Sigmoid colon (tissue), 7 donors: ENCODE data around the gene GPHA2. TPM values are rescaled to one million over a fixed set of nuclear protein-coding genes. Genes with fewer than 3 reads are reported as not detected.

Experiments used
- DNase-seq: peaks from one replicate; pipeline ENCODE4 v3.0.0-alpha.2; 2019
- H3K27ac ChIP-seq, 4 donors: fragments of 200-600 bp; sonication (generic); one replicate each; pipeline ENCODE4 v1.5.1; 2016 to 2019; ENCODE audit warnings: mild to moderate bottlenecking in 1 of 4
- H3K27me3 ChIP-seq, 3 donors: fragments of 200-600 bp; sonication (generic); one replicate each; pipeline ENCODE4 v1.5.1; 2019; ENCODE audit warnings: mild to moderate bottlenecking in 1 of 3
- H3K36me3 ChIP-seq, 4 donors: fragments of 200-600 bp; sonication (generic); one replicate each; pipeline ENCODE4 v1.5.1; 2016 to 2019
- H3K4me1 ChIP-seq, 4 donors: fragments of 200-600 bp; sonication (generic); one replicate each; pipeline ENCODE4 v1.5.1; 2017 to 2019
- H3K4me3 ChIP-seq, 4 donors: fragments of 200-600 bp; sonication (generic); one replicate each; pipeline ENCODE4 v1.5.1; 2017 to 2019; ENCODE audit warnings: mild to moderate bottlenecking in 2 of 4, moderate library complexity in 1 of 4
- H3K9me3 ChIP-seq, 4 donors: fragments of 200-600 bp in 3 of 4; sonication (generic) in 3 of 4; one replicate each; pipeline versions ENCODE4 v1.5.1 to v1.6.1; 2013 to 2019
- CTCF ChIP-seq, 4 experiments: fragments of 450-650 bp in 3 of 4; fragments of 200-600 bp in 1 of 4; IDR thresholded peaks; one replicate each; pipeline ENCODE4 v1.5.1; 2016 to 2019; ENCODE audit warnings: antibody characterized with exemption in 4 of 4, mild to moderate bottlenecking in 3 of 4, moderate library complexity in 2 of 4
- EP300 ChIP-seq, 4 donors: sonication (generic); formaldehyde crosslinking; IDR thresholded peaks; one replicate each; pipeline ENCODE4 v1.6.1; 2017; ENCODE audit warnings: antibody characterized with exemption in 4 of 4
- POLR2A ChIP-seq, 2 donors: fragments of 450-650 bp; IDR thresholded peaks; one replicate each; pipeline ENCODE4 v1.6.1; 2016; ENCODE audit warnings: antibody characterized with exemption in 2 of 2, mild to moderate bottlenecking in 2 of 2, moderate library complexity in 2 of 2
- POLR2AphosphoS5 ChIP-seq, 4 donors: sonication (generic); formaldehyde crosslinking; IDR thresholded peaks; one replicate each; pipeline ENCODE4 v1.6.1; 2017; ENCODE audit warnings: antibody characterized with exemption in 4 of 4
- WGBS, 2 donors: extraction: QIAGEN DNeasy Blood & Tissue Kit; methylation state at CpG; one replicate each; pipeline ENCODE4 v1.1.7; 2013; 5-methylcytosine and 5-hydroxymethylcytosine counted together
- intact Hi-C: fragments of 100-400 bp; cut with DNase I; formaldehyde crosslinking; loops from one replicate; pipeline ENCODE4 v1.15.1; 2023
- polyA plus RNA-seq, 3 donors: library from polyadenylated mRNA; stranded (reverse); fragments of 200-250 nt; gene quantifications; one replicate each; pipeline ENCODE4 v1.2.3, GENCODE V29; 2013
- total RNA-seq, 4 donors: library from RNA; depleted of rRNA; stranded (reverse); fragments of >200 nt; gene quantifications; one replicate each; pipeline ENCODE4 v1.1.0, GENCODE V29; 2016
- donor health status: healthy with polysubstance abuse.
- donor health status: Bipolar disorder and iron deficiency.
- donor health status: healthy.

GPHA2 gene
- total and polyA plus RNA-seq, 7 donors: 0.47 to 2.9 TPM; not detected in 5

GRCh38 chr11:64909653-64910343, 25.9 kb downstream of the GPHA2 start:
- no peak for DNase-seq
- Histone ChIP-seq H3K27me3 (no peaks in the 10 kb centered on the region), H3K9me3 (no peaks in the 10 kb centered on the region), H3K4me3 (no peak overlapping the region), H3K27ac (no peak overlapping the region), H3K36me3 (peaks cover 67 to 98% (median 88%) of the 10 kb centered on the region in 4 donors), H3K4me1 (peaks cover 0 to 2% (median 0%) of the 10 kb centered on the region in 4 donors)
- intact Hi-C loops: no loop called here
- no peak for TF ChIP-seq CTCF (IDR thresholded peaks at IDR 0.05)
- no peak for TF ChIP-seq EP300 (IDR thresholded peaks at IDR 0.05)
- no peak for TF ChIP-seq POLR2A (IDR thresholded peaks at IDR 0.05)
- TF ChIP-seq POLR2AphosphoS5 (IDR thresholded peaks at IDR 0.05): no peak
- WGBS, 2 donors: 91 to 93% methylated on average over 39 of the region's 39 CpGs

- H3K36me3 ChIP-seq: peaks cover 67 to 97% (median 83%) of the 10 kb centered on the region in 4 donors
- no peak for DNase-seq
Measured at GRCh38 chr11:64908766-64909165, 26.9 kb downstream of the GPHA2 start.

GRCh38 chr11:64906314-64906635, 29.4 kb downstream of the GPHA2 start:
- no peaks in the 10 kb centered on the region for H3K27me3 ChIP-seq

More at GRCh38 chr11:64908766-64909165, 26.9 kb downstream of the GPHA2 start:
- H3K9me3 ChIP-seq: no peaks in the 10 kb centered on the region
- H3K4me1 ChIP-seq: no peaks in the 10 kb centered on the region
- H3K4me3 ChIP-seq: no peak overlapping the region
- 91 to 95% methylated on average over 11 of the region's 11 CpGs for WGBS, 2 donors
- TF ChIP-seq EP300 (IDR thresholded peaks at IDR 0.05): no peak
- no peak for TF ChIP-seq POLR2A (IDR thresholded peaks at IDR 0.05)
- TF ChIP-seq POLR2AphosphoS5 (IDR thresholded peaks at IDR 0.05): no peak
- TF ChIP-seq CTCF (IDR thresholded peaks at IDR 0.05): no peak
- H3K27me3 ChIP-seq: no peaks in the 10 kb centered on the region
- H3K27ac ChIP-seq: no peak overlapping the region
- intact Hi-C loops: no loop called here

GRCh38 chr11:64905516-64906313, 30.0 kb downstream of the GPHA2 start:
- WGBS, 2 donors: 94 to 95% methylated on average over 25 of the region's 25 CpGs
- Histone ChIP-seq H3K4me3 (no peak overlapping the region), H3K36me3 (peaks cover 42 to 97% (median 79%) of the 10 kb centered on the region in 4 donors), H3K9me3 (no peaks in the 10 kb centered on the region), H3K4me1 (no peaks in the 10 kb centered on the region), H3K27me3 (no peaks in the 10 kb centered on the region), H3K27ac (no peak overlapping the region)
- no peak for DNase-seq
- TF ChIP-seq CTCF (IDR thresholded peaks at IDR 0.05) (no peak), EP300 (IDR thresholded peaks at IDR 0.05) (no peak), POLR2AphosphoS5 (IDR thresholded peaks at IDR 0.05) (no peak), POLR2A (IDR thresholded peaks at IDR 0.05) (no peak)
- intact Hi-C loops: no loop called here

More at GRCh38 chr11:64906314-64906635, 29.4 kb downstream of the GPHA2 start:
- TF ChIP-seq POLR2AphosphoS5 (IDR thresholded peaks at IDR 0.05): no peak
- TF ChIP-seq POLR2A (IDR thresholded peaks at IDR 0.05): no peak
- TF ChIP-seq CTCF (IDR thresholded peaks at IDR 0.05): no peak
- 97 to 98% methylated on average over 13 of the region's 13 CpGs for WGBS, 2 donors
- intact Hi-C loops: no loop called here
- no peaks in the 10 kb centered on the region for H3K9me3 ChIP-seq
- no peak for DNase-seq
- no peak overlapping the region for H3K27ac ChIP-seq
- H3K4me1 ChIP-seq: no peaks in the 10 kb centered on the region
- no peak overlapping the region for H3K4me3 ChIP-seq
- H3K36me3 ChIP-seq: peaks cover 47 to 97% (median 85%) of the 10 kb centered on the region in 4 donors
